SJCRH30 (cell line): Measurements from ENCODE around the gene MTOR. TPM values are rescaled to one million over a fixed set of nuclear protein-coding genes. Genes with fewer than 3 reads are reported as not detected.
A peak's percentile ranks its signal among the peaks of the same experiment; 100 is the strongest.
"Not testable (repeated sequence)": the region's sequence is repeated elsewhere in the genome, so short reads cannot be mapped to it uniquely, and the experiment has no call there.

ENCODE experiments used
- DNase-seq, 2 experiments: peaks; one replicate each; pipeline ENCODE4 v3.0.0-alpha.2; 2015 to 2020
- H3K27ac ChIP-seq: fragments of 250-450 bp; sonication (Bioruptor Pico); 2 replicates; pipeline ENCODE4 v1.5.1; 2020; ENCODE audit warnings: mild to moderate bottlenecking, moderate library complexity
- H3K27me3 ChIP-seq: fragments of 250-450 bp; sonication (Bioruptor Pico); 2 replicates; pipeline ENCODE4 v1.5.1; 2020; ENCODE audit warnings: mild to moderate bottlenecking, moderate library complexity
- H3K36me3 ChIP-seq: fragments of 250-450 bp; sonication (Bioruptor Pico); 2 replicates; pipeline ENCODE4 v1.5.1; 2020; ENCODE audit warnings: mild to moderate bottlenecking, moderate library complexity
- H3K4me1 ChIP-seq: fragments of 250-450 bp; sonication (Bioruptor Pico); 2 replicates; pipeline ENCODE4 v1.5.1; 2020; ENCODE audit warnings: mild to moderate bottlenecking, moderate library complexity
- H3K4me3 ChIP-seq: fragments of 250-450 bp; sonication (Bioruptor Pico); 2 replicates; pipeline ENCODE4 v1.5.1; 2020; ENCODE audit warnings: mild to moderate bottlenecking, moderate library complexity
- H3K9me3 ChIP-seq: fragments of 250-450 bp; sonication (Bioruptor Pico); replicated peaks from 2 replicates; pipeline ENCODE4 v1.5.1; 2020; ENCODE audit warnings: mild to moderate bottlenecking, moderate library complexity
- total RNA-seq: library from RNA; depleted of rRNA; stranded (reverse); fragments of >200 nt; shearing (Covaris generic); gene quantifications from 2 replicates; pipeline ENCODE4 v1.2.3, GENCODE V29; 2014

Gene MTOR
- total RNA-seq, 1 experiment from 2014 or later = 55.2 TPM

GRCh38 chr1:11168731-11169130 lies 93.6 kb downstream of the MTOR start:
- H3K4me1 ChIP-seq = no peaks in the 10 kb centered on the region
- H3K27ac ChIP-seq = no peak overlapping the region
- no peak overlapping the region for H3K4me3 ChIP-seq
- H3K36me3 ChIP-seq = peaks cover 14% of the 10 kb centered on the region
- no peaks in the 10 kb centered on the region for H3K27me3 ChIP-seq
- no peak for DNase-seq
- peaks cover 6% of the 10 kb centered on the region; the same call in 1 of the 2 replicates for H3K9me3 ChIP-seq

DNA sequence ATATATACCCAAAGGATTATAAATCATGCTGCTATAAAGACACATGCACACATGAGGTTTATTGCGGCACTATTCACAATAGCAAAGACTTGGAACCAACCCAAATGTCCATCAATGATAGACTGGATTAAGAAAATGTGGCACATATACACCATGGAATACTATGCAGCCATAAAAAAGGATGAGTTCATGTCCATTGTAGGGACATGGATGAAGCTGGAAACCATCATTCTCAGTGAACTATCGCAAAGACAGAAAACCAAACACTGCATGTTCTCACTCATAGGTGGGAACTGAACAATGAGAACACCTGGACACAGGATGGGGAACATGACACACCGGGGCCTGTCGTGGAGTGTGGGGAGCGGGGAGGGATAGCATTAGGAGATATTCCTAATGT lies 95.6 kb downstream of the MTOR start:
- peaks cover 17% of the 10 kb centered on the region for H3K36me3 ChIP-seq
- not testable (repeated sequence) for DNase-seq, H3K4me3 ChIP-seq, H3K27me3 ChIP-seq, H3K4me1 ChIP-seq, H3K9me3 ChIP-seq, H3K27ac ChIP-seq

DNA sequence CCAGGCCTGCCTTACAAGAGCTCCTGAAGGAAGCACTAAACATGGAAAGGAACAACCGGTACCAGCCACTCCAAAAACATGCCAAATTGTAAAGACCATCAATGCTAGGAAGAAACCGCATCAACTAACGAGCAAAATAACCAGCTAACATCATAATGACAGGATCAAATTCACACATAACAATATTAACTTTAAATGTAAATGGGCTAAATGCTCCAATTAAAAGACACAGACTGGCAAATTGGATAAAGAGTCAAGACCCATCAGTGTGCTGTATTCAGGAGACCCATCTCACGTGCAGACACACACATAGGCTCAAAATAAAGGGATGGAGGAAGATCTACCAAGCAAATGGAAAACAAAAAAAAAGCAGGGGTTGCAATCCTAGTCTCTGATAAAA lies 99.6 kb downstream of the MTOR start:
- H3K4me3 ChIP-seq, H3K9me3 ChIP-seq, H3K27ac ChIP-seq, H3K27me3 ChIP-seq, H3K4me1 ChIP-seq, DNase-seq: not testable (repeated sequence)
- H3K36me3 ChIP-seq = peaks cover 34% of the 10 kb centered on the region

- no peak for DNase-seq
- peaks cover 42% of the 10 kb centered on the region for H3K36me3 ChIP-seq
- no peaks in the 10 kb centered on the region; the same call in 1 of the 2 replicates for H3K9me3 ChIP-seq
- H3K4me3 ChIP-seq = no peak overlapping the region
- no peaks in the 10 kb centered on the region for H3K27me3 ChIP-seq
- H3K4me1 ChIP-seq = no peaks in the 10 kb centered on the region
- H3K27ac ChIP-seq = no peak overlapping the region
Observed at GRCh38 chr1:11158720-11159321, 103.5 kb downstream of the MTOR start.

GRCh38 chr1:11158291-11158690 lies 104.1 kb downstream of the MTOR start:
- DNase-seq = no peak
- peaks cover 43% of the 10 kb centered on the region for H3K36me3 ChIP-seq
- no peaks in the 10 kb centered on the region for H3K4me1 ChIP-seq
- H3K27me3 ChIP-seq = no peaks in the 10 kb centered on the region
- no peak overlapping the region for H3K4me3 ChIP-seq
- H3K27ac ChIP-seq = no peak overlapping the region
- no peaks in the 10 kb centered on the region; the same call in 1 of the 2 replicates for H3K9me3 ChIP-seq

GRCh38 chr1:11157867-11158266 lies 104.5 kb downstream of the MTOR start:
- Histone ChIP-seq H3K4me1 (no peaks in the 10 kb centered on the region), H3K27me3 (no peaks in the 10 kb centered on the region), H3K9me3 (no peaks in the 10 kb centered on the region), H3K4me3 (no peak overlapping the region), H3K36me3 (peaks cover 47% of the 10 kb centered on the region), H3K27ac (no peak overlapping the region)
- no peak for DNase-seq

- Histone ChIP-seq H3K4me1 (peaks cover 4% of the 10 kb centered on the region), H3K36me3 (peaks cover 47% of the 10 kb centered on the region), H3K27me3 (no peaks in the 10 kb centered on the region), H3K4me3 (no peak overlapping the region), H3K9me3 (no peaks in the 10 kb centered on the region), H3K27ac (no peak overlapping the region)
- DNase-seq = no peak
Observed at GRCh38 chr1:11157394-11157793, 105.0 kb downstream of the MTOR start.

GRCh38 chr1:11156963-11157362 lies 105.4 kb downstream of the MTOR start:
- Histone ChIP-seq H3K27me3 (no peaks in the 10 kb centered on the region), H3K4me3 (no peak overlapping the region), H3K4me1 (peaks cover 8% of the 10 kb centered on the region), H3K36me3 (peaks cover 47% of the 10 kb centered on the region), H3K9me3 (no peaks in the 10 kb centered on the region), H3K27ac (no peak overlapping the region)
- DNase-seq = no peak

GRCh38 chr1:11156441-11156840 lies 105.9 kb downstream of the MTOR start:
- DNase-seq = no peak
- Histone ChIP-seq H3K36me3 (peaks cover 44% of the 10 kb centered on the region), H3K9me3 (no peaks in the 10 kb centered on the region), H3K27ac (no peak overlapping the region), H3K4me3 (no peak overlapping the region), H3K4me1 (peaks cover 13% of the 10 kb centered on the region), H3K27me3 (no peaks in the 10 kb centered on the region)

DNA sequence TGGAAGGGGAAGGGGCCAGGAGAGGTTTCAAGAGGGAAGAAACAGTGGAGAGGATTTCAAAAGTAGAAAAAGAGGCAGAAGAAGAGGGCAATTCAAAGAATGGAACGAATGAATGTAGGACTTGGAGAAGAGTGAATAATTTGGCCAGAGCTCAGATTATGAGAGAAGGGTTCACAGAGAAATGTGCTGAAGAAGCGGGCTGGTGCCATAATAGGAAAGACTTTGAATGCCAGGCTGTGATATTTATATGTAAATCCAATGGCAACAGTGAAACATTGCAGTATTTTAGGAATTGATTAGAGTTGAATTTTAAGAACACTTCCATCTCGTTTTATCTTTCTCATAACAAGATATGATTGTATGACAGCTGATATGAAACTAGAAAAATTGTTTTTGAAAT lies 109.2 kb downstream of the MTOR start:
- H3K4me3 ChIP-seq = no peak overlapping the region
- no peak overlapping the region for H3K27ac ChIP-seq
- no peak for DNase-seq
- peaks cover 43% of the 10 kb centered on the region for H3K36me3 ChIP-seq
- no peaks in the 10 kb centered on the region for H3K27me3 ChIP-seq
- no peaks in the 10 kb centered on the region for H3K9me3 ChIP-seq
- H3K4me1 ChIP-seq = peaks cover 13% of the 10 kb centered on the region

DNA sequence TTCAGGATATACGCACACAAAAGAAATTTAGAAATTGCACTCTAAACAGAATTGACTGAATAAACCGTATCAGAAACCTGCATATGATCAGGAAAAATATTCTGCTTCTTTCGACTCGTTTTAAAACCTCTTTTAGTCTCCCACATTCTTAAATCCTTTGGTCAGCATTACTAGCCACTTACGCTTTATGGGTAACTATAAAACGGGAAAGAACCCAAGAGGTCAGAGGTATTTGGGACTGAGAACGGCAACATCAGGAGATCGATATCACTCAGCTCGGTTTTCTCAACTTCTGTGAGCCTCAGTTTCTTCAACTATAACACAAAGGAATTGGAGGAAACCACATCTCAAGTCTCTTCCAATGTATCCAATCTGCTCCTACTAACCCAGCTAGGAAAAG lies 109.6 kb downstream of the MTOR start:
- Histone ChIP-seq H3K27ac (no peak overlapping the region), H3K36me3 (peaks cover 43% of the 10 kb centered on the region), H3K27me3 (no peaks in the 10 kb centered on the region), H3K4me1 (peaks cover 13% of the 10 kb centered on the region), H3K9me3 (no peaks in the 10 kb centered on the region), H3K4me3 (no peak overlapping the region)
- DNase-seq = no peak

DNA sequence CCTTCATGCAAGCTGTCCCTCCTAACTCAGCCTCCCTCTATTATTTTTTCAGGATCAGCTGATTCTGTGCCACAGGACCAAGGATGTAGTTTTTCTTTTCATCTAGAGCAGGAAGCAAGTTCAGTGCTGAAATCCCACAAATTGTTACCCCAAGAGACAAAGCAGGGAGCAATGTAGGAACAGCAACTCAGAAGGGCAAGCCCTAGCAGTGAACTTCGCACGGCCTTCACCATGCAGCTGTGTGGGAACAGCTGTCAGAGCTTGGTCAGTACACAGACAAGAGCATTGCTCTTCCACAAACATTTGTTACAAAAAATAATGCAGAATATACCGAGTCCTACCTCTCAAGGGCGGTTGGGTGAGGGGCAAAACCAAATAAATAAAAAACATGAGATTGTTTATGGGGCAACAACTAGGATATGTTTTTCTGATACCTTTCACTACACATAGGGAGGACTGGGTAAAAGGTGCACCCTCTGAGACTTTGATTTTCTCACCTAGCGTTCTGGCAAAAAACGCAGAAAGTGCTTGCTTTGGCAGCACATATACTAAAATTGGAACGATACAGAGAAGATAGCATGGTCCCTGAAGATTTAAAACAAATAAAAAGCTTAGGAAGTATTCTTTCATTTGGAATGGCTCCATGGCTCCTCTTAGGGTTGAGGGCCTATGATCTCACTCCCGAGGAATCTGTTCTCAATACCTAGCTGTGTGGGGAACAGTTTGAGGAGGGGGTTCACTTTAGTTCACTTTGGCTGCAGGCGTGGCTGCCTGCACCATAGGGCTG lies 110.3 kb downstream of the MTOR start:
- H3K36me3 ChIP-seq = peaks cover 46% of the 10 kb centered on the region
- peak overlapping the region; percentile 37; the same call in 1 of the 2 replicates for H3K27ac ChIP-seq
- no peak overlapping the region for H3K4me3 ChIP-seq
- no peaks in the 10 kb centered on the region for H3K27me3 ChIP-seq
- H3K9me3 ChIP-seq = no peaks in the 10 kb centered on the region
- peak; percentile 25 to 26 for DNase-seq
- peaks cover 13% of the 10 kb centered on the region for H3K4me1 ChIP-seq

- Histone ChIP-seq H3K27ac (no peak overlapping the region), H3K4me3 (no peak overlapping the region), H3K27me3 (no peaks in the 10 kb centered on the region), H3K36me3 (peaks cover 49% of the 10 kb centered on the region), H3K4me1 (peaks cover 13% of the 10 kb centered on the region), H3K9me3 (no peaks in the 10 kb centered on the region)
- DNase-seq = no peak
Observed at GRCh38 chr1:11151114-11151513, 111.2 kb downstream of the MTOR start.

DNA sequence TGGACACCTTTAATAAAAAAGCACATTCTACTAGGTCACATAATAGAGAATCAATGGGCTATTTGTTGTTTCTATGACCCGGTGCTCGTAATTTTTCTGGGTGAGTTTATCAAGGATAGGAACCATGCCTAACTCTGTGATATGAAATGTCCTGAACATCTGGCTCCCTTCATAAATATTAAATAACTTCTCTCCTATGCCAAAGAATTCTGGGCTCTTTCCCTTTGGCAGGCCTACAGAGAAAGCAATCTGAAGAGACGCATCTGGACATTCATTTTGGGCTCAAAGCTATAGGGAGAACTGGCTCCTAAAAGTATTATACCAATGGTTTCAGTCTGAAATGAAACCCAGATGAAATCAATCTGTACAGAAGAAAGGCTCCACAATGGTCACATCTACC lies 112.0 kb downstream of the MTOR start:
- H3K27ac ChIP-seq = no peak overlapping the region
- peaks cover 13% of the 10 kb centered on the region for H3K4me1 ChIP-seq
- peaks cover 47% of the 10 kb centered on the region for H3K36me3 ChIP-seq
- no peaks in the 10 kb centered on the region for H3K27me3 ChIP-seq
- no peak overlapping the region for H3K4me3 ChIP-seq
- H3K9me3 ChIP-seq = no peaks in the 10 kb centered on the region
- DNase-seq = no peak

- H3K27me3 ChIP-seq = no peaks in the 10 kb centered on the region
- peaks cover 8% of the 10 kb centered on the region for H3K4me1 ChIP-seq
- peaks cover 33% of the 10 kb centered on the region for H3K36me3 ChIP-seq
- no peak overlapping the region for H3K4me3 ChIP-seq
- no peaks in the 10 kb centered on the region for H3K9me3 ChIP-seq
- no peak overlapping the region for H3K27ac ChIP-seq
- no peak for DNase-seq
Observed at GRCh38 chr1:11147197-11147770, 115.1 kb downstream of the MTOR start.
